ENCODE measurements around the gene LRRC8C.

Gene LRRC8C

GRCh38 chr1:89732643-89733222, 99.8 kb downstream of the LRRC8C start:
- no peak for DNase-seq (ENCODE audit: low read depth, low spot score)

- no peak for DNase-seq (ENCODE audit: low read depth, low spot score)
Observed at GRCh38 chr1:89733748-89734147, 100.8 kb downstream of the LRRC8C start.

GRCh38 chr1:89734442-89734841, 101.5 kb downstream of the LRRC8C start:
- no peak for DNase-seq (ENCODE audit: low read depth, low spot score)

- no peak for DNase-seq (ENCODE audit: low read depth, low spot score)
Observed at GRCh38 chr1:89735479-89735878, 102.6 kb downstream of the LRRC8C start.

GRCh38 chr1:89736937-89737733, 104.2 kb downstream of the LRRC8C start:
- DNase-seq (ENCODE audit: low read depth, low spot score), result no peak

- DNase-seq (ENCODE audit: low read depth, low spot score), result no peak
Observed at GRCh38 chr1:89737985-89738510, 105.1 kb downstream of the LRRC8C start.

GRCh38 chr1:89739013-89739843, 106.3 kb downstream of the LRRC8C start:
- no peak for DNase-seq (ENCODE audit: low read depth, low spot score)

- DNase-seq (ENCODE audit: low read depth, low spot score), result no peak
Observed at GRCh38 chr1:89739844-89740216, 106.9 kb downstream of the LRRC8C start.

- no peak for DNase-seq (ENCODE audit: low read depth, low spot score)
Observed at GRCh38 chr1:89743788-89744187, 110.9 kb downstream of the LRRC8C start.

GRCh38 chr1:89746424-89747149, 113.7 kb downstream of the LRRC8C start:
- DNase-seq (ENCODE audit: low read depth, low spot score), result no peak

GRCh38 chr1:89753761-89754160, 120.8 kb downstream of the LRRC8C start:
- DNase-seq (ENCODE audit: low read depth, low spot score), result no peak

GRCh38 chr1:89754518-89754917, 121.6 kb downstream of the LRRC8C start:
- DNase-seq (ENCODE audit: low read depth, low spot score), result no peak

- no peak for DNase-seq (ENCODE audit: low read depth, low spot score)
Observed at GRCh38 chr1:89755591-89755990, 122.7 kb downstream of the LRRC8C start.

GRCh38 chr1:89757532-89757931, 124.6 kb downstream of the LRRC8C start:
- no peak for DNase-seq (ENCODE audit: low read depth, low spot score)

GRCh38 chr1:89758156-89758555, 125.2 kb downstream of the LRRC8C start:
- DNase-seq (ENCODE audit: low read depth, low spot score), result no peak

- DNase-seq (ENCODE audit: low read depth, low spot score), result no peak
Observed at GRCh38 chr1:89759036-89759435, 126.1 kb downstream of the LRRC8C start.

- no peak for DNase-seq (ENCODE audit: low read depth, low spot score)
Observed at GRCh38 chr1:89760496-89760895, 127.6 kb downstream of the LRRC8C start.

GRCh38 chr1:89761338-89761737, 128.4 kb downstream of the LRRC8C start:
- no peak for DNase-seq (ENCODE audit: low read depth, low spot score)

GRCh38 chr1:89761901-89762300, 129.0 kb downstream of the LRRC8C start:
- DNase-seq (ENCODE audit: low read depth, low spot score), result no peak

GRCh38 chr1:89762386-89762778, 129.5 kb downstream of the LRRC8C start:
- no peak for DNase-seq (ENCODE audit: low read depth, low spot score)

GRCh38 chr1:89762779-89763648, 130.1 kb downstream of the LRRC8C start:
- peak; percentile 70 for DNase-seq (ENCODE audit: low read depth, low spot score)

Data from activated CD4-positive, CD25-positive, alpha-beta regulatory T cell treated with anti-CD3 and anti-CD28 coated beads, Interleukin-2, amount 50 U/mL, for 16 hours (primary cell).